ENCODE results near the gene ERICH3. TPM values are rescaled to one million over a fixed set of nuclear protein-coding genes. Genes with fewer than 3 reads are reported as not detected.

Gene ERICH3
- total RNA-seq, 1 donor from 2014 or later, result not detected

DNA sequence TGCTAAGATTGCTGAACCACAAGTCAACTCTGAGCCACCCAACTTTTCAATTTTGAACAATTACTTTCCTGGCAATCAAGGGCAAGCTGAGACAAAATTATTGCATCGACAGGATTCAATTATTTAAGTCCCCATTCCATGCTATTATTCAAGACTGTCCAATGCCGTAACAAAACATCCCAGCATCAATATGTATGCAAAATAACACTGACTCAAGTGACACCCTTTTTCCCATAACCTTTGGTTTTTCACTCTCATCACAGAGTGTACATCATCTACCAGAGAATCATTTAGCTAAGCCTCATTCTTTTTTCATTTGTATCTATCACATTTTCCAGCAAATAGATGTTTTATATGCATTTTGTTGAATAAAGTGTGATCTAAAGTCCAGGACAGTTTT lies 54.6 kb downstream of the ERICH3 start:
- Histone ChIP-seq H3K27me3 (ENCODE audit: control insufficient read depth, insufficient read depth, low read length) (no peaks in the 10 kb centered on the region), H3K36me3 (ENCODE audit: control insufficient read depth, insufficient read depth, low read length) (no peaks in the 10 kb centered on the region), H3K4me3 (ENCODE audit: low read depth, low read length) (no peak overlapping the region)
- FAIRE-seq, result no peak
- TF ChIP-seq, protein P1, sequence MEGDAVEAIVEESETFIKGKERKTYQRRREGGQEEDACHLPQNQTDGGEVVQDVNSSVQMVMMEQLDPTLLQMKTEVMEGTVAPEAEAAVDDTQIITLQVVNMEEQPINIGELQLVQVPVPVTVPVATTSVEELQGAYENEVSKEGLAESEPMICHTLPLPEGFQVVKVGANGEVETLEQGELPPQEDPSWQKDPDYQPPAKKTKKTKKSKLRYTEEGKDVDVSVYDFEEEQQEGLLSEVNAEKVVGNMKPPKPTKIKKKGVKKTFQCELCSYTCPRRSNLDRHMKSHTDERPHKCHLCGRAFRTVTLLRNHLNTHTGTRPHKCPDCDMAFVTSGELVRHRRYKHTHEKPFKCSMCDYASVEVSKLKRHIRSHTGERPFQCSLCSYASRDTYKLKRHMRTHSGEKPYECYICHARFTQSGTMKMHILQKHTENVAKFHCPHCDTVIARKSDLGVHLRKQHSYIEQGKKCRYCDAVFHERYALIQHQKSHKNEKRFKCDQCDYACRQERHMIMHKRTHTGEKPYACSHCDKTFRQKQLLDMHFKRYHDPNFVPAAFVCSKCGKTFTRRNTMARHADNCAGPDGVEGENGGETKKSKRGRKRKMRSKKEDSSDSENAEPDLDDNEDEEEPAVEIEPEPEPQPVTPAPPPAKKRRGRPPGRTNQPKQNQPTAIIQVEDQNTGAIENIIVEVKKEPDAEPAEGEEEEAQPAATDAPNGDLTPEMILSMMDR (IDR thresholded peaks at IDR 0.05; ENCODE audit: insufficient read depth, low read length, severe bottlenecking), result no peak
- no peak for DNase-seq (ENCODE audit: low read depth)

DNA sequence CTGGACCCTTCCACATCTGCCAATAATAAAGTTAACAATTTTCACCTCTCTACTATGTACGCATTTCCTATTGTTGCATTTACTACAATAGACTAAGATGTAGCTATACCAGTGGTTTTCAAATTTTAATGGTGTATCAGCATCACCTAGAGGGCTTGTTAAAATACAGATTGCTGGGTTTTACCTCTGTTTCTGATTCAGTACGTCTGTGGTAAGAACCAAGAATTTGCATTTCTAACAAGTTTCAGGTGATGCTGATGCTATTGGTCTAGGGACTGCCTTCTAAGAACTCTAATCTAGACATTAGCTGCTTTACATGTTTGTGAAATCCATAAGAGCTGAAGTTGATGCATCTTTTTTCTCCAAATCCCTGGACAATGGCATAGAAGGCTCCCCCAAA lies 59.7 kb downstream of the ERICH3 start:
- H3K27me3 ChIP-seq (ENCODE audit: control insufficient read depth, insufficient read depth, low read length), result no peaks in the 10 kb centered on the region
- FAIRE-seq (no peak), DNase-seq (ENCODE audit: low read depth) (no peak)
- H3K4me3 ChIP-seq (ENCODE audit: low read depth, low read length), result no peak overlapping the region
- TF ChIP-seq, protein P1 (IDR thresholded peaks at IDR 0.05; ENCODE audit: insufficient read depth, low read length, severe bottlenecking), result no peak
- H3K36me3 ChIP-seq (ENCODE audit: control insufficient read depth, insufficient read depth, low read length), result no peaks in the 10 kb centered on the region

DNA sequence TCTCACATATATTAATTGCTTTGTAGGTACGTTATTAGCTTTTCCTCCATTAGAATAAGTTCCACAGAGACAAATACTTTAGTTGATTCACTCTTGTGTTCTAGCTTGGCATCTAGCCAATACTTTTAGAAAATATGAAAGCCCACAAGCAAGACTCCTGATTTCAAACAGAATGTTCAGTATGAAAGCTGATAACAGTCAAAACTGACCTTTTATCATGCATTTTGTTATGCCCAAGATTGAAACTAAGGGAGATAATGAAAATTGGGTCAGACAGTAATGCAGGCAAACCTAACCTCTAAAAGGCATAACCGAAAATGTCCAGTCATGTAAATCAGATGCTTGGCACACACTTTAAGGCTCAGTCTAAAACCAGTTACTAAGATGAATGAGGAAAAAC lies 61.7 kb downstream of the ERICH3 start:
- Histone ChIP-seq H3K4me3 (ENCODE audit: low read depth, low read length) (no peak overlapping the region), H3K36me3 (ENCODE audit: control insufficient read depth, insufficient read depth, low read length) (no peaks in the 10 kb centered on the region), H3K27me3 (ENCODE audit: control insufficient read depth, insufficient read depth, low read length) (no peaks in the 10 kb centered on the region)
- no peak for DNase-seq (ENCODE audit: low read depth)
- TF ChIP-seq, protein P1 (IDR thresholded peaks at IDR 0.05; ENCODE audit: insufficient read depth, low read length, severe bottlenecking), result no peak
- FAIRE-seq, result no peak

DNA sequence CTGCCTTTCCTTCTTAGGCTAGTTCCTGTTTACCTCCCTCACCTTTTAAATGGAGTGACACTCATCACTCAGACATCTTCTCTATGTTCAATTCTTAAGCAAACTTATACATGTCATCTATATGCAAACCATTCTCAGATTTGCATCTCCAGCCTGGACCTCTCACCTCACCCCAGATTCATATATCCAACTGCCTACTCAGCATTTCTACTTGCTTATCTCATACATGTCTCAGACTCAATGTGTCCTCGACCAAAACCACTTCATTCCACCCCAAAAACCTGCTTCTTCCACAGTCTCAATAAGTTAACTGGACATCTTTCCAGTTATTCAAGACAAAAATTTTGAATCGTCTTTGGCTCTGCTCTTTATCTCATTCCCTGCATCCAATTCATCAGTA lies 62.6 kb downstream of the ERICH3 start:
- TF ChIP-seq, protein P1 (IDR thresholded peaks at IDR 0.05; ENCODE audit: insufficient read depth, low read length, severe bottlenecking), result no peak
- FAIRE-seq (no peak), DNase-seq (ENCODE audit: low read depth) (no peak)
- no peaks in the 10 kb centered on the region for H3K36me3 ChIP-seq (ENCODE audit: control insufficient read depth, insufficient read depth, low read length)
- H3K4me3 ChIP-seq (ENCODE audit: low read depth, low read length), result no peak overlapping the region
- no peaks in the 10 kb centered on the region for H3K27me3 ChIP-seq (ENCODE audit: control insufficient read depth, insufficient read depth, low read length)

DNA sequence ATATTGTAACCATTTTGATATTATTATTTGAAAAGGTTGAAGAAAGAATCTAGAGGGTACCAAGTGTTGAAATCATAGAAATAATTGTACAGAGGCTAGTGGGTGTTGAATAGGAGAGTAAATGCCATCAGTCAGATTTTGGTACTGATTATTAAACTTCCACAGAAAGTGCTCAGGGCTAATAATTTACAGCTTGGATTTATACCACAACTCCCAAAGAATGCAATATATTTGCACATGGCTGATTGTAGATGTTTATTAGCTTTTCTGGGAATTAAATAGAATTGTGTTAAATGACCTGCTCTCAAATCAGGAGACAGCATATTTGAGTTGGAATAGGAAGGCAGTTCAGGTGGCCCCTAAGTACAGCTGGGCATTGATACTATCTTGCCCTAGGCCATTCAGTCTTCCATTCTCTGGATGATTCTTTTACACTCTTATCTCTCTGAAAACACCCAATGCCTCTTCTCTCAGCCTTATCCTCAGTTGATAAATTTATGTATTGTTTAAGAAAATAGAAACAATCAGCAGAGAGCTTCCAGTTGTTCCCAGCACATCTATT lies 63.7 kb downstream of the ERICH3 start:
- DNase-seq (ENCODE audit: low read depth) (no peak), FAIRE-seq (no peak)
- H3K36me3 ChIP-seq (ENCODE audit: control insufficient read depth, insufficient read depth, low read length), result no peaks in the 10 kb centered on the region
- H3K27me3 ChIP-seq (ENCODE audit: control insufficient read depth, insufficient read depth, low read length), result no peaks in the 10 kb centered on the region
- TF ChIP-seq, protein P1 (IDR thresholded peaks at IDR 0.05; ENCODE audit: insufficient read depth, low read length, severe bottlenecking), result no peak
- H3K4me3 ChIP-seq (ENCODE audit: low read depth, low read length), result no peak overlapping the region

DNA sequence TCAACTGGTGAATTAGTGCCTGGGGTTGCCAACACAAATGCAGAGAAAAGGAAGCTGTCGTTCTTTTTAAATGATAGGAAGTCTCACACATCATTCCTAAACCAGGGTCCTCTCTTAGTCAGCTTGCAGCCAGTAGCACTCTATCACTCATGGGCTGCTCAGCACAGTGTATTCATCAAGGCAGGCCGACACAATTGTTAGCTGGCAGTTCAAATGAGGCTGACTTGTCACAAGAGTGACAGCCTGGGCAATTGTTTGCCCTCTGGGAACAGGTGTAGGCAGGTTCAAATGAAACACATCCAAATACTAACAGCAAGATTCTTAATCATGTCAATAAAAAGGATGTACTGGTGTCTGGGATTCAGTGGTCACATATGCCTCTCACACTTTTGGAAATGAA lies 76.9 kb downstream of the ERICH3 start:
- FAIRE-seq, result no peak
- TF ChIP-seq, protein P1 (IDR thresholded peaks at IDR 0.05; ENCODE audit: insufficient read depth, low read length, severe bottlenecking), result no peak
- no peaks in the 10 kb centered on the region for H3K27me3 ChIP-seq (ENCODE audit: control insufficient read depth, insufficient read depth, low read length)

More for the DNA sequence above, 76.9 kb downstream of the ERICH3 start:
- no peak for DNase-seq (ENCODE audit: low read depth)
- no peaks in the 10 kb centered on the region for H3K36me3 ChIP-seq (ENCODE audit: control insufficient read depth, insufficient read depth, low read length)
- no peak overlapping the region for H3K4me3 ChIP-seq (ENCODE audit: low read depth, low read length)

All from bronchial epithelial cell (primary cell).